Measurements from ENCODE around the gene PHF21B.
A peak's percentile ranks its signal among the peaks of the same experiment; 100 is the strongest.
"Not testable (repeated sequence)": the region's sequence is repeated elsewhere in the genome, so short reads cannot be mapped to it uniquely, and the experiment has no call there.

Gene PHF21B

DNA sequence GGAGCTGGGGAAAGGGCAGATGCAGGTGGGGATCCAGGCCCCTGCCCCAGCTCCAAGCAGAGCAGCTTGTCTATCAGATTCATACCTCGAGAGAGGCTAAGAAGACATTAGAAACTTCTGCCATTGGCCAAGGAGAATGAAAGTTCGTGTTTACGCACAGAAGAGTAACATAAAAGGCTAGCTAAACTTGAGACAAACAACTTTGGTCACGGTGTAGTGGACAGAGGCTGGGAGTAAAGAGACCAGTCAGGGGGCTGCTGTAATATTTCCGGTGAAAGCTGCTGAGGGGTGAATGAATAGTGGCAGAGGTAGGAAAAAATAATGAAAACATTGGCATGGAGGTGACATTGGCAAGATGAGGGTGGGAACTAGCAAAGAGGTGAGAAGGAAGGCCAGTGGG is 22.9 kb downstream of the PHF21B start:
- DNase-seq: no peak

DNA sequence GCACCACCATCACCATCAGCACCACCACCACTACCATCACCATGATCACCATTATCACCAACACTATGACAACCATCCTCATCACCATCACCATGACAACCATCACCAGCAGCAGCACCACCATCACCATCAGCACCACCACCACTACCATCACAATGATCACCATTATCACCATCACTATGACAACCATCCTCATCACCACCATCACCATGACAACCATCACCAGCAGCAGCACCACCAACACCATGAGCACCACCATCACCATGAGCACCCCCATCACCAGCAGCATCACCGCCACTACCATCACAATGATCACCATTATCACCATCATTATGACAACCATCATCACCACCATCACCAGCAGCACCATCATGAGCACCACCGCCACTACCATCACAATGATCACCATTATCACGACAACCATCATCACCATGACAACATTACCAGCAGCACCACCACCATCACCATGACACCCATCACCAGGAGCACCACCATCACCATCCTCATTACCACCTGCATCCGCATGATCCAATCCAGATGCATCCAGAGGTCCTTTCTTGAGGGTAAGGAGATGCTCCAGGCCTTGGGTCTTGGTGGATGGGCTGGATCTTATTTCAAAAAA is 23.8 kb downstream of the PHF21B start:
- DNase-seq: no peak

DNA sequence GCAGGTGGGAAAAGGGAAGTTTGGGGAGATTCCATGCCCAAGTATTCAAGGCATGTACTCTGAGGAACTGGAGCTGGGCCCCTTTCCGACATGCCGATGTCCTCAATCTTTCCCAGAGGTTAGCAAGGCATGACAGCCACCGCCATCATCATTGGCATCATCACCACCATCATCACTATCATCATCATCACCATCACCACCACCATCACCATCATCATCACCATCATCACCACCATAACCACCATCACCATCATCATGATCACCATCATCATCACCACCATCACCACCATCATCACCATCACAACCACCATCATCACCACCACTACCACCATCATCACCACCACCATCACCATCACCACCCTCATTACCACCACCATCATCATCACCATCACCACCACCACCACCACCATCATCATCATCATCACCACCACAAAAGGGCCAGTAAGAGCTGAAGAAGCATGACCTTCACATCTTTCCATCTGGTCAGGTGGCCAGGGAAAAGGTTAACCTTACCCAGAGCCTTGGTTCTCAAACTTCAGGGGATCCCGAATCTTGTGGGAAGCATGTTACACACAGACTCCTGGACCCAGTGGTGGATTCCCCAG is 25.8 kb downstream of the PHF21B start:
- DNase-seq: no peak

DNA sequence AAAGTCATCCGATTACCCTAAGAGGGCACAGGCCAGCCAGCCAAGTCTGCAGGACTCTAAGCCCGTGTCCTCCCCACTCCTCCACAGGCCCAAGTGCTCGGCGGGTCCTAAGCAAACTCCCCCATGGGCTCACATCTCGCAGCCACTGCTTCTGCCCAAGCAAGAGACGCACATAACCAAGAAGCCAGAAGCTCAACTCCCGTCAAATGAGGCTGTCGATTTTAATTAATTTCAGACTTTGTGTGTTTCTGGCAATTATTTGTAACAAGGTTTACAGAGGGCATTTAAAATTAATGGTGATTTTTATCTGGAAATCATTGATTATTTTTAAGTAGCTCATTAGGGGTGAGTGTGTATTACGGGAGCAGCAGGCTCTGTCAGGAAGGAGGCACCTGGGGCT is 27.4 kb downstream of the PHF21B start:
- DNase-seq: no peak

DNA sequence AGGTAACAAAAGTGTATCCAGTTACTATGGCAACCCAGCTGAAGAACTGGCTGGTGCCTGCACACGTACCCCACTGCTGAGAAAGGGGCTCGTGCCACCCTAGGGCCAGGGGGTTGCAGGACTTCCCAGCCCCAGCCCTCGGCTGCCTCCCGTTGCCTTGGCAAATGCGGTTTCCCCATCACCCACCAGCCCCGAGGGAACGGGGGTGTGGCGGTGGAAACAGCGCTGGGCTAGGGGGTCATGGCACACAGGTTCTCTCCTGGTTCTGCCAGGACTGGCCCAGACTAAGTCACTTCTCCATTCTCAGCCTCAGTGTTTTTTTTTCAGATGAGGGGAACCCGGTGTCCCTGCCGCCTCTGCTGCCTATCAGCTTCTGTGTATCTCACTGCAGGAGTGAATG is 27.9 kb downstream of the PHF21B start:
- DNase-seq: no peak

DNA sequence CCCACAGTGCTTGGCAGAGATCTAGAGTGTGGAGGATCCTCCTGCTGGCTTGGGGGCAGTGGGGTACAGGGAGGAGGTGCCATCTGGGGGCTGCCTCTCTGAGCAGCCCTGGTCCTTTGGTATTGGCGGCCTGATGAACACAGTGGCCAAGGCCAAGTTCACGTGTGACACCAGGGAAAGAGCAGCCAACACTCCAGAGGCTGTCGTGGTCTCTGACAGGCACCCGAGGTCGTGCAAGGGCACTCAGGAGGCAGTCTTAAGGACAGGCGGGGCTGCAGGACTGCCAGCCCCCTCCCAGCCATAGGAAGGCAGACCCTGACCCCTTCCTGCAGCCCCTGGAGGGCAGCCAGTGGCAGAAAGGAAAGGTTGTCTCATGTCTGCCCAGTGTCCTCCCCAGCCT is 30.7 kb downstream of the PHF21B start:
- DNase-seq: no peak

DNA sequence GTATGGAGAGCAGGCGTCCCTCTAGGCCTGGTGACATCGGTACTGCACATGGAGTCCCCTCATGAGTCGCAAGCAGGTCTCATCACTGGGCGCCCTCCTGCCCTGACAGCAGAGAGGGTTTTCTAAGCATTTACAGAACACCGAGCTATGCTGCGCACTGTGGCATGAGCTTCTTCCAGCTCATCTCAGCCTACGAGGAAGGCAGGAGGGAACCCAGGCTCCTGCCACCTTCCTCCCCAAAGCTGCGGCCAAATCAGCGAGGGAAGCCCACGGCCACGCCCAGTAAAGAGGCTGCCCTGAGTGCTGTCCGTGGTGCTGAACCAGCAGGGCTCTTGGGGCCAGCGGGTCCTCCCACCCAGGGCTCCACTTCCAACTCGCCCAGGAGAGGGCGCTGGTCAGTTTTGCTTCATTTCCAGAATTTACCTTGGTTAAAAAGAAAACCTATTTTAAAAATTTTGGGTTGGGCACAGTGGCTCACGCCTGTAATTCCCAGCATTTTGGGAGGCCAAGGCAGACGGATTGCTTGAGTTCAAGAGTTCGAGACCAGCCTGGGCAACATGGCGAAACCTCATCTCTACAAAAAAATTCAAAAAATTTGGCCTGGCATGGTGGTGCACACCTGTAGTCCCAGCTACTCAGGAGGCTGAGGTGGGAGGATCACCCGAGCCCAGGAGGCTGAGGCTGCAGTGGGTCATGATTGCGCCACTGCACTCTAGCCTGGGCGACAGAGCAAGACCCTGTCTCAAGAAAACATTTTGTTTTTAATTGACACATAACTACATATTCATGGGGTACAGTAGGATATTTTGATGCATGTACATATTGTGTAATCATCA is 34.2 kb downstream of the PHF21B start:
- peak; percentile 46 for DNase-seq

DNA sequence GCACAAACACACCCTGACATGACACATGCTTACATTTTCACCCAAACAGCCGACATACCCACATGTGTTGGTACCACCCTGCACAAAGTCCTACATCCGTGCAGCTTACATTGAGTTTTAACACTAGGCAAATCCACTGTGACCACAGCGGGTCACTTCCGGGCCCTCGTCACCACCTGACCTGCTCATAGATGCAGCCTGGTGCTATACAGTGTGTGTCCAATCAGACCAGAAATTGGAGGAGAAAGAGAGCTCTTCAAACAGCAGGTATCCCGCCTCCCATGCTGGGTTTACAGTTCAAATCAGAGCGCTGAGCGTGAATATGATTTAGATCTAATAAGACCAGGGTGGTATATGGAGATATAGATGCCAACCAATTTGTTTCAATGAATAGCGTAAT is 35.4 kb downstream of the PHF21B start:
- DNase-seq: no peak

DNA sequence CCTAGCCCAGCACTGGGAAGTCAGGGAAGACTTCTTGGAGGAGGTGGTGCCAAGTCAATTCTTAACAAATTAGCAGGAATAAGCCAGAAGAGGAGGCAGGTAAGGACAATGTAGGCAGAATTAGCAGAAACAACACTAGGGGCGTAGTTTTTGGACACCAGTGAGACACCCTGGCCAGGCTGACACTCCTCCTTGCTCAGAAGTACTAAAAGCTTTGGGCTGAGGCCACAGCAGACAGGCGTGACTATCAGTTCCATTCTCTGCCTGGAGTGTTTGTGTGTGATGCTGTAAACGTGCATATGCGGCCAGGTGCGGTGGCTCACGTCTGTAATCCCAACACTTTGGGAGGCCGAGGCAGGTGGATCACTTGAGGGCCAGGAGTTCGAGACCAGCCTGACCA is 36.0 kb downstream of the PHF21B start:
- DNase-seq: no peak

DNA sequence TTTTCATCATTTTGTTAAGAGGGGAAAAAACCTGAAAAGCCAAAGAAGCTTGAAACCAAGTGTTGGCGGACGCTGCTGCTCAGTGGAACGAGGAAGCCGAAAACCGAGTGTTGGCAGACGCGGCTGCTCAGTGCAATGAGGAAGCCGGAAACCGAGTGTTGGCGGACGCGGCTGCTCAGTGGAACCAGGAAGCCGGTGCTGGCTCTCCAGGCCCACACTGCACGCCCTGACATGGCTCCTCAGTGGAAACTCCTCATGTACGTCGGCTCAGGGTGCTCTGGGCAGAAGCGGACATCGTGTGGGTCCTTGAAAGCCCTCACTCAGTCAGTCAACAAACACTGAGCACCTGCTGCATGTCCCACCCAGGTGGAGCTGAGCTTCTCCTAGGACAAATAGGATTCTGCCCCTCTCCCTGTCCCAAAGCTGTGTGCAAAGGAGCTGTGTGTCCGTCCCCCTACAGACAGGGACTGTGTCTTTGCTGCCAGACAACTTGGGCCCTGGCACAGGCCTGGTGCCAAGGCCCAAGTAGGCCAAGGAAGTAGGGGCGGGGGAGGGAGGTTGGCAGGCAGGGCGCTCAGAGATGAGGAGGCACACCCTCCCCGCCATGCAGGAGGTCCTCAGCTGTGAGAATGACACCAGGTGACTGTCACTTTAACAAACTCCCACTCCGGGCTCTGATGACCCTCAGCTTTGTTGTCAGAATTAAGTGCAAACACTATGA is 37.3 kb downstream of the PHF21B start:
- DNase-seq: peak; percentile 21

DNA sequence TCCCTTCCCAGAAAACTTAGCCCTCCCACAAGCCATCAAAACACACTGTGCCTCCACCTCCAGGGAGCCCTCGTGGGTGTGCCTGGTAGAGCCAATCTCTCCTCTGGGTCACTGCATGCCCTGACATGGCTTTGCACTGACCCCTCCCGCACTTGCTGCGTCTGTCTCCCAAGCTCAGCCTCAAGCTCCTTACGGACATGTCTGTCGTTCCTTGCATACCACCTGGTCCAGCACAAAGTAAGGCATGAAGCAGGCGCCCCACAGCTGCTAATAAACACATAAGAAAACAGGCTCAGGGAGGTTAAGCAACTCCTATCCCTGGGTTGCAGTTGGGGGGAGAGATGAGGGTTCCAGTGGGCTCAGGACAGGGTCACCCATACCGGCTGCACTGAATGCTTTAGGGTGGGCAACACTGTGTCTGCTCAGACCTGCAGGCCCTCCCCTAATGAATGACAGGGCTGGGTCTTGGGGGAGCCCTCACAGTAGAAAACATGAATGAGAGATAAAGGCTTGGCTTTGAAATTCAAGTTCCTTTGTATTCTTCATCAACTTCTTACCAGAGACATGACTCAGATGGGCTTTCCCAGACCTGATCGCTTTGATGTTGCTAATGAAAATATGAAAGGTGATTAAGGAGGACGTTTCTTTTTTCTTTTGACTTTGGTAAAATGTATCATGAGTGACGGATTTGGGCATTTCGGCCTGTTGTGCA is 38.0 kb downstream of the PHF21B start:
- no peak for DNase-seq

DNA sequence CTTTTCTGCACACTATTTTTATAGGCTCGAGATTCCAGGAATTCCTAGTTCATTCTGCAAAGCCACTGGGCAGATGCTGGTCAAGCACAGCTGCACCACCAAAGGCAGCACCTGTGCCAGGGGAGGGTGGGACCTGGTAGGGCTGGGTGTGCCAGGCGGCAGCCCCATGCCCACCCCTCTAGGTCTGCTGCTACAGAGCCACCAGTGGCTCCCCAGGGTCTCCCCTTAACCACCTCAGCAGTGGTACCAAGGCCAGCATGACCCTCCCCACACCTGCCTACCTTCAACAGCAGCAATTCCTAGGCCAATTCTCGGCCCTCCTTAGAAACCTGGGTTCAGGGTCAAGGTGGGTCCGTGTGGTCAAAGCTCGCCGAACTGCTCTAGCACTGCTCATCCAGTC is 39.5 kb downstream of the PHF21B start:
- DNase-seq: no peak

DNA sequence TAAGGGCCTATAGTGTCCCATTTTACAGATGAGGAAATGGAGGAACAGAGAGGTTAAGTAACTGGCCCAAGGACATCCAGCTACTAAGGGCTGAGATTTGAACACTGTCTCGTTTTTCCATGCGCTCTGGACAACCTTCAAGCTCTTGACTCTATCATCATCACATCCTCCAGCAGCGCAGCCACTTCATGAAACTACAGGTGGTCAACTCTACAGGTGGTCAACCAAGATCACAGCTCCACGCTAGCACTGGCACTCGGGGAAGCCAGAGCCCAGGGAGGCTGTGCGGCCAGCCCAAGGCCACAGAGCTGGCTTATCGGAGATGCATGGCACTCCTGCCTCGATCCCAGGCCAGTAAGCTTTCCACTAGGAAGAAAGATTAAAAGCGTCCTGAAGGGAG is 40.0 kb downstream of the PHF21B start:
- DNase-seq: no peak

DNA sequence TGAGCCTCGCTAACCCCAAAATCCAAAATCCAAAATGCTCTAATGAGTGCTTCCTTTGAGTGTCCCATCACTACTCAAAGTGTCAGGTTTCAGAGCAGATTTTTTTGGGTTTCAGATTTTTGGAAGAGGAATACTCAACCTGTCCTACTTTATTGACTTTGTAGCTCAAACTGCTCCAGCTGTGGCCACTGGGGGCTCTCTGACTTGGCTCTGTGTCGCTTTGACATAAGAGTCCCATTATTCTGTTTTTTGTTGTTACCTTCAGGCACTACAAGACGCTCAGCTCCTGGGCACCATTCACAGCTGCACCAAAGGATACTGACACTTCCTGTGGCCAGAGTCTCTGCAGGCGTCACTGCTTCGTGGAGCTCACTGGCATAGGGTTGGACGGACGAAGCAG is 41.1 kb downstream of the PHF21B start:
- DNase-seq: no peak

DNA sequence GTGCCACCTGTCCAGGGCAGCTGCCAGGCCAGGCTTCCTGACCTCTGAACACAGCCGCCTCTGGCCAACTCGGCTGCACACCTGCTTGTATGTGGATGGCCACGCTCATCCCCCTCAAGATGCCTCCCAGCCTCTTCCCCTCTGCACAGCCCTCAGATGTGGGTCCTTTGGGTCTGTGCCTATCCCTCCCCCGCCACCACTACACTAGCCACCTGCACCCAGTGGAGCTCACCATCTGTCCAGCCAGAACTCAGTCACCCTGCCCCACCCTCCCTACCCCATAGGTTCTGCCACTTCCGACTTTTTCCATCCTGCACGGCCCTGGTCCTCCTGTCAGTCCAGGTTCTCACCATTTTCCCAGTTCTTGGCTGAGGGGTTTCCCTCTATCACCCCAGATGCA is 44.6 kb downstream of the PHF21B start:
- DNase-seq: no peak

DNA sequence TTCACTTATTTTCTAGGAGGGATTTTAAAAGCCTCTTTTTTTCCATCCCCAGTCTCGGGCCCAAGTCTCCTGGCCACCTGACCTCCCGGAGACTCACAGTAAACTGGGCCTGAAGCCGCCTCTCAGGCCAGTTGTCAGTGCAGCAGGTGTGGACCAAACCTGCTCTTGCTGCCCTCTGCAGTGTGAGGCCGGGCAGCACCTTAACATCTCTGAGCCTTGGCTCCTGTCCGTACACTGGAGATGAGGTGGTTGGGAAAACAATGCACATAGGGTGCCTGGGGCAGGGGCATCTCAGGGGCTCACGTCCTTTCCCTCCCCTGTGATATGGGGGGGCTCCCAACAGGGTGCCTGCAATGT is 45.1 kb downstream of the PHF21B start:
- no peak for DNase-seq

DNA sequence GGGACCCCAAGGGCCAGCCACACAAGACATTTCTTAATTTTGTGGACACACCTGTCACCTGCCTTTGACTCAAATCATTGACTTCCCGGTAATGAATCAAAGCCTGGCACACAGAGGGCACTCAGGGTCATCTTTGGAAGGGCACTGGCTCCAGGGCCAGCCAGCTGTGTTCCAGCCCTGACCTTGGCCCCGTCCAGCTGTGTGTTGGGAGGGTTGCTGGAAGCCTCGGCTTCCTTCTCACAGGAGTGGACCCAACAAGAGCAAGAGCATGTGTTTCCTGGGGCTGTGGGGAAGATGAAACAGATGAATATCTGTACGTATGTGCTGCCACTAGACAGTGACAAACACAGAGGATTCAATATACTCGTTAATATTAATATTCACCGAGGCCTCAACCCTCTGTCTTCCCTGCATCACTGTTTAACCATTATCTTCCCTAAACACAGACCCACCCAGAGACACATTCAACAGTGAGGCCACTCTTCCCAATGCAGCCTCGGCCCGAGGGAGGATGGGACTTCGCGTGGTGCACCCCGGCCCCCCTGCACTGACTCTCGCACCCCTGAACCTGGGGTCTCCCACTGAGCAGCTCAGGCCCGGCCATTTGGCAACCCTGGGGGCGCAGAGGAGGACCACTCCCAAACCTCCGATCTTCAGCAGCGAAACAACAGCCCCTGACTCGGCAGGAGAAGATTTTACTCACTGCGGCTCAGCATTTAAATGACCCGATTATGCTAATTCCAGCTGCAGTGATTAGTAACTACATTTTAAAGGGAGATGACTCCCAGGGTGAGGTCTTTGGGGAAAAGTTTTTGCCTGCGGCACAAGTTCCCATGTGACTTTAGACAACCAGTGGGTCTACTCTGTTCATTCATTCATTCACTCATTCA is 45.7 kb downstream of the PHF21B start:
- no peak for DNase-seq

DNA sequence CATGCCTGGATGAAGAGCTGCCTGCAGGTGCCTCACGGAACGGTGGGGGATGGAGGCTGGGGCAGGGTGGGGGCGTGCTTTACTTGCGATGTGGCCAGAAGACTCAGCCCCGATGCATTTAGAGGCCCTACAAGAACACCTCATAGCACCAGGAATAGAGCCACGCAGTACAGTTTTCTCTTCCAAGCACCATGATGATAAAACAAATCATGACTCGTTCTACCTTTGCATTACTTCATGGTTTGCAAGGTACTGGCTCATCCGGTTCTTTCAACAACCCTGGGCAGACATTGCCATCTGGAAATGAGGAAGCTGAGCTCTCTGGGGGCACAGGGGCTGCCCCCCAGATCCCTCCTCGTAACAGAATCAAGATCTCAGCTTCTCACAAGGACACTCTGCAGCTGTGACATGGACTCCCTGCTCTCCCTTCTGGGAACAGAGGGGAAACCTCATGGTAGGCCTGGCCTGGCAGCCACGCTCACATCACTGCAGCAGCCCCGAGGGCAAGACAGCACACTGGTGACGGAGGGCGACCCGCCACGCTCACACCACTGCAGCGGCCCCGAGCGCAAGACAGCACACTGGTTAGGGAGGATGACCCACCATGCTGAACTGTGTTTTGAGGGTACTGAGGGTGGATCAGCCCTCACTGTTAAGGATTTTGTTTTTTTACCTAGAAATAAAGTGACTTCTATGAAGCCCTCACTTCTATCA is 46.9 kb downstream of the PHF21B start:
- no peak for DNase-seq

DNA sequence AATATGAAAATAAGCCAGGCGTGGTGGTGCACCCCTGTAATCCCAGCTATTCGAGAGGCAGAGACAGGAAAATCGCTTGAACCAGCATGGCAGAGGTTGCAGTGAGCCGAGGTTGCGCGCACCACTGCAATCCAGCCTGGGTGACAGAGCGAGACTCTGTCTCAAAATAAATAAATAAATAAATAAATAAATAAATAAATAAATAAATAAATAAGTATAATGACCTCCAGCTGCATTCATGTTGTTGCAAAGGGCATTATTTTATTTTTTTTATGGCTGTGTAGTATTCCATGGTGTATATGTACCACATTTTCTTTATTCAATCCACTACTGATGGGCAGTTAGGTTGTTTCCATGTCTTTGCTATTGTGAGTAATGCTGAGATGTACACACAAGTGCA is 48.1 kb downstream of the PHF21B start:
- DNase-seq: not testable (repeated sequence)

DNA sequence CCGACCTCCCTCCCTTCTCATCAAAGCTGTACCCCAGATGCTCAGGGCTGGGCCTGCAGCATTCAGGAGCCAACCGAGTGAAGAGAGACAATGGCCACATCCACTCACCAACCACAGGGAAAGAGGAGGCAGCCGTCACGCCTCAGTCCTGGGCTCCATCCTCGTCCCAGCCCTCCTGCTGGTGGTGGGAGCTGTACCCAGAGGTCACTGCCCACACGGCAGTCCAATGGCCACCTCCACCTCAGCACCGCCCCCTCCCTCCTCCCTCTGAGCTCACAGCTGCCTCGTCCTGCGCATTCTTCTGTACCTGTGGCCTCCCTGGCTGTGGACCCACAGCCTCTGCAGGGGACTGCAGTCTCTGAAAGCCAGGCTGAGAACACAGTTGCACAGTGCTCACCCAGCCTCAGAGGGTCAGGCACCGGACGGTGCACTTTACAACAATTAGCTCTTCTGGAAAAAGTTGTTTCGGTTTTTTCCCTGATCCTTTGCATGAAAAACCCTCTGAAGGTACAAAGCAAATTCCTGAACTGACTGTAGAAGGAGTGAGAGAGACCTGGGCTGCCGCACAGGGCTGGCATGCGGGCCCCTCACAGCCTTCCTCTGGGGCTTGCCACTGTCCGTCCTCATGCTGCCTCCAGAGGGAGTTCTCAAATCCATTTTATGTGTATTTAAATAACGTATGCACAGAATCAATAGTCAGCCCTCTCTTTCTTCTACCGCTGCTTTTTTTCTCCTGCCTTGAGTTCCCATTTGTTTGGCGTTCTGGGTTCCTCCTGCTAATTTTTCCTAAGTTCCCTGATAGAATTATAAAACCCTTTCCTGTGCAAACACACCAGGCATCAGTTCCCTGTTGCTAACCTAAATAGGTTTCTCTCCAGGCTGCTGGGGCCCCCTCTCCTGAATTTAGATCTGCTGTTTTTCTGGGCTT is 52.7 kb downstream of the PHF21B start:
- no peak for DNase-seq
